SK-N-SH treated with all-trans-retinoic acid at 6 μM for 48 hours (cell line): ENCODE data around the gene UVRAG.

Source experiments
- BACH2 ChIP-seq: fragments of 250-450 bp; sonication (Bioruptor Pico); IDR thresholded peaks from 2 replicates; pipeline ENCODE4 v1.9.0; 2021; ENCODE audit warnings: mild to moderate bottlenecking, borderline replicate concordance
- OSR1 ChIP-seq: fragments of 250-450 bp; sonication (Bioruptor Pico); IDR thresholded peaks from 2 replicates; pipeline ENCODE4 v1.8.0; 2022; ENCODE audit warnings: moderate library complexity, mild to moderate bottlenecking, inconsistent platforms
- RARB ChIP-seq: fragments of 250-450 bp; sonication (Bioruptor Pico); IDR thresholded peaks from 2 replicates; pipeline ENCODE4 v1.8.0; 2021; ENCODE audit warnings: mild to moderate bottlenecking, moderate library complexity
- TCF4 ChIP-seq: fragments of 250-450 bp; sonication (Bioruptor Pico); IDR thresholded peaks from 2 replicates; pipeline ENCODE4 v1.8.0; 2021; ENCODE audit warnings: mild to moderate bottlenecking, moderate library complexity, borderline replicate concordance
- TOX ChIP-seq: fragments of 250-450 bp; sonication (Bioruptor Pico); IDR thresholded peaks from 2 replicates; pipeline ENCODE4 v1.8.0; 2021; ENCODE audit warnings: mild to moderate bottlenecking, moderate library complexity, borderline replicate concordance
- TF ChIP-seq, protein P1 (sequence below): fragments of 250-450 bp; sonication (Bioruptor Pico); IDR thresholded peaks from 2 replicates; pipeline ENCODE4 v1.5.1; 2021; ENCODE audit warnings: mild to moderate bottlenecking, moderate library complexity

- TF ChIP-seq BACH2 (CRISPR knock-in tag) (no peak), TOX (CRISPR knock-in tag) (no peak), TCF4 (CRISPR knock-in tag) (no peak), RARB (CRISPR knock-in tag) (no peak), OSR1 (CRISPR knock-in tag) (no peak)
- TF ChIP-seq, protein P1, sequence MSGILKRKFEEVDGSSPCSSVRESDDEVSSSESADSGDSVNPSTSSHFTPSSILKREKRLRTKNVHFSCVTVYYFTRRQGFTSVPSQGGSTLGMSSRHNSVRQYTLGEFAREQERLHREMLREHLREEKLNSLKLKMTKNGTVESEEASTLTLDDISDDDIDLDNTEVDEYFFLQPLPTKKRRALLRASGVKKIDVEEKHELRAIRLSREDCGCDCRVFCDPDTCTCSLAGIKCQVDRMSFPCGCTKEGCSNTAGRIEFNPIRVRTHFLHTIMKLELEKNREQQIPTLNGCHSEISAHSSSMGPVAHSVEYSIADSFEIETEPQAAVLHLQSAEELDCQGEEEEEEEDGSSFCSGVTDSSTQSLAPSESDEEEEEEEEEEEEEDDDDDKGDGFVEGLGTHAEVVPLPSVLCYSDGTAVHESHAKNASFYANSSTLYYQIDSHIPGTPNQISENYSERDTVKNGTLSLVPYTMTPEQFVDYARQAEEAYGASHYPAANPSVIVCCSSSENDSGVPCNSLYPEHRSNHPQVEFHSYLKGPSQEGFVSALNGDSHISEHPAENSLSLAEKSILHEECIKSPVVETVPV = no peak
These were observed 5.0 kb upstream of the UVRAG start for GRCh38 chr11:75809991-75810390.
